ENCODE data around the gene HLA-B.
"Not testable (repeated sequence)": the region's sequence is repeated elsewhere in the genome, so short reads cannot be mapped to it uniquely, and the experiment has no call there.

Gene HLA-B

DNA sequence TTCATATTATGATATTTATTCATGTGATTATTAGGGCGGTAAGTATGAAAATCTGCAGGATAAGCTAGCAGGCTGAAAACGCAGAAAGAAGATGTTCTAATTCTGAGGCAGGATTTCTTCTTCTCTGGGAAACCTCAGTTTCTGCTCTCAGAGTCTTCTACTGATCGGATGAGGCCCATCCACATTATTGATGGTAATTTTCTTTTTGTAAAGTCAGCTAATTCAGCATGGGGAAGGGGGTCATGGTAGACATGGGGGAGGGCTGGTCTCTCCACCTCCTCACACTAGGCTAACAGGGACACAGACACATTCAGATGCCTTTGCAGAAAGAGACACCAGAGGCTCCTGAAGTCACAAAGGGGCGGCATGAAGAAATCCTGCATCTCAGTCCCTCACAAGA is 24.7 kb upstream of the HLA-B start:
- DNase-seq, result no peak

- no peak for DNase-seq
Measured at GRCh38 chr6:31379850-31380249, 22.9 kb upstream of the HLA-B start.

DNA sequence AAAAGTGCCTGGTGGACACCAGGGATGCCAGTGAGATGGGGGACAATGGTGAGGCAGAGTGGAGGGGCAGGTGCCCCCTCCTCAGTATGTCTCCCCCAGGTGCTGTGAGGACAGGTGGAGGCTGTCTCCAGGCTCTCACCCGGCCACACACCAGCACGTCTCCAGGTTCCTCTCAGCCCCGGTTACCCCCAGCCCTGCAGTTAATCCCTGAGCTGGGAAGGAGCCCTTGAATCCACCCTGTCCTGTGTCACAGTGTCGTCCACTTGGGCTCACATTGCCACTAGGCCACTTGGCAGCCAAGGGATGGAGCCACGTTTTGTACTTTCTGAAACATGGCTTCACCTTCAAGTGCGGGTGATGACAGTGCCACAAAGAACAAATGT is 21.7 kb upstream of the HLA-B start:
- no peak for DNase-seq

DNA sequence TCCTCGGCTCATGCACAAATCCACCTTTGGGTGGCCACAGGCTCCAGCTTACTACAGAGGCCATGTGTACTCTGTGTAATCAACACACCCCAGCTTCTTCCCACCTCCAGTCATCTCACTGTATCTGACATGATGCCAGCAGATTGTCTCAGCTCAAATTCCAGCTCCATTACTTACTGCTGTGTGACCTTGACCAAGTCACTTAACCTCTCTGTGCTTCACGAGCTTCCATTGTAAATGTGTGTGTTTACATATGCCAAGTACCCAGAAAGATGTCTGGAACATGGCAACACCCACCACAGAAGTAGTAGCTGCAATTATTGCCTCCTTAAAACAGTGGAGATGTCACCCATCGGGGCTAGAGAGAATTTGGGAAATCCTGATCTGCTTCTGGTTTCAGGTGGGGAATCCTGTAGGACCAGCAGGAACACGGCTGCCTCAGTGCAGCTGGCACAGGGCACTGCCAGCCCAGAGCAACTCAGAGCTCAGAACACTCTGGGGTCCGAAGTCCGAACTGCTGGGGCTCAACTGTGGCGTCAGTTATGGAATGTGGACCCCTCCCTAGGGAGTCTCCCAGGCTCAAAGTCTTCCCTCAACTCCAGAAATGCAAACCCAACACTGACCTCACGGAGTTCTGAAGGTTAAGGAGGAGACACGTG is 21.2 kb upstream of the HLA-B start:
- no peak for DNase-seq

- no peak for DNase-seq
Measured at GRCh38 chr6:31377029-31377428, 20.1 kb upstream of the HLA-B start.

- no peak for DNase-seq
Measured at GRCh38 chr6:31375699-31376098, 18.7 kb upstream of the HLA-B start.

DNA sequence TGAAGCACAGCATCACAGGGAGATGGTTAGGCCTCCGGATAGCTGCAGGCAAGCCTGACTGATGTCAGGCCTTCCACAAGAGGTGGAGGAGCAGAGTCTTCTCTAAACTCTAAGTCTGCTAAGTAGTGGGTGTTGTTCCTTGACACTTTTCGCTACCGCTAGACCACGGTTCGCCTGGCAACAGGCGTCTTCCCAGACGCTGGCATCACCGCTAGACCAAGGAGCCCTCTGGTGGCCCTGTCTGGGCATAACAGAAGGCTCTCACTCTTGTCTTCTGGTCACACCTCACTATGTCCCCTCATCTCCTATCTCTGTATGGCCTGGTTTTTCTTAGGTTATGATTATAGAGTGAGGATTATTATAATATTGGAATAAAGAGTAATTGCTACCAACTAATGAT is 17.1 kb upstream of the HLA-B start:
- not testable (repeated sequence) for DNase-seq

GRCh38 chr6:31368461-31368860 is 11.5 kb upstream of the HLA-B start:
- DNase-seq, result no peak

DNA sequence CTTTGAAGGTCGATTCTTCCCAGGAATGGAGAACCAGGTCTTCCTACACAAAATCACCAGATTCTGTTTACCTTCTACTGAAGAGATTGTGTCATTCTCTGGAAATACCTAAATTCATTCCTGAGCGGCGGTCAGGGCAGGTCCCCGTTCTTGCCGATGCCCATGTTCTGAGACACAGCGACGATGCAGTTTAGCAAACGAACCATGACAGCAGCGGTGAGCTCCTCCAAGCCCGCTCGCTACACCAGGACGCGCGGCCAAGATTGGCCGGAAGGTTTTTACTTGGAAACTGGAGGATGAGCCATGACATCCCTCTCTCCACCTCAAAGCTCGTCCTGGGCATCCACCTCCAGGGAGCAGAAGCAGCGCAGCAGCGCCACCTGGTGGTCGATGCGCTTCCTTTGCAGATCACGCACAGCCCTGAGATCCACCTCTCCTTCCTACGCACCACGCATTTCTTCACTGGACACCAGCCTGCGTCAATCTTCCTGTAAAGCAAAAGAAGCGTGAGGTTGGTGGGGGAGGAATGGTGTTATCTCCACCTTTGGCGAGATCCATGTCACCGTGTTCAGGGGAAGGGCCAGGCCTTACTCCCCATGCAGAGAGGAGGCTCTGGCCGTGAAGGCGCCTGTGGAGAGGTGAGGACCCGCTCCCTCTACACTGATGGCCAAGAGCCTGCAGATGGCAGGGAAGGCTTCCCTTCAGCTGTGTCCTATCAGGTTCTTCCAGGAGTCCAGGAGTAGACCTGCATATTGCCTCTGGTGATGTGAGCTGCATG is 9.9 kb upstream of the HLA-B start:
- DNase-seq, result peak; percentile 76 to 77

- no peak for DNase-seq
Measured at GRCh38 chr6:31365864-31366263, 8.9 kb upstream of the HLA-B start.

DNA sequence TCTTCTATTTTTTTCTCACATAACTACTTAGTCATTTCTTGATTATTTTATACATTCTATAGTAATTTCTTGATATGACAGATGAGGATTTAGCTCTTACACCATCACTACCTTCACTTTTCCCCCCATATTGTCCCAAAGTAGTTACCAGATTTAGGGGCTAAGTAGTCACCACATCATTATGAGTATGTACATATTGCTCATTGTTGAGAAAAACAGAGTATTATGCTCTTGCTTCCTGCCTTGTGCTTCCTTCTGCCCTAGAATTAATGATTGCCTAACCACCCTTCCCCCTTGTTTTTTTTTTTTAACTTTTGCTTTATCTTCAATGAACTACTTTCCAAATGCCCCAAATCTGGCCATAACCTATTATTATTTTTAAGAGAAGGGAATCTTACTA is 6.8 kb upstream of the HLA-B start:
- no peak for DNase-seq

- no peak for DNase-seq
Measured at GRCh38 chr6:31362751-31363150, 5.8 kb upstream of the HLA-B start.

DNA sequence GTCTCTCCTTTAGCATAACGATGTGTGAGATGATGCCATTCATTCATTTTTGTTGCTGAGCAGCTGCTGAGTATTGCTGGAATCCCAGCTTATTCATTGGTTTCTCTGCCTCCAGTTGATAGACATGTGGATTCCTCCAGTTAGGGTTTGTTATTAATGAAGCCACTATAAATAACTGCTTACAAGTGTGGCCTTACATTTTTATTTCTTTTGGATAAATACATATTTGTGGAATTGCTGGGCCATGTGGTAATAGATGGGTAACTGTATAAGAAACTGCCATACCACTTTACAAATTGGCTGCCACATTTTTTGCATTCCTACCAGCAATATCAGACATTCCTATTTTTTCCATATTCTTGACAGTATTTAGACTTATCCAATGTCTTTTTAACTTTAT is 2.6 kb upstream of the HLA-B start:
- no peak for DNase-seq

DNA sequence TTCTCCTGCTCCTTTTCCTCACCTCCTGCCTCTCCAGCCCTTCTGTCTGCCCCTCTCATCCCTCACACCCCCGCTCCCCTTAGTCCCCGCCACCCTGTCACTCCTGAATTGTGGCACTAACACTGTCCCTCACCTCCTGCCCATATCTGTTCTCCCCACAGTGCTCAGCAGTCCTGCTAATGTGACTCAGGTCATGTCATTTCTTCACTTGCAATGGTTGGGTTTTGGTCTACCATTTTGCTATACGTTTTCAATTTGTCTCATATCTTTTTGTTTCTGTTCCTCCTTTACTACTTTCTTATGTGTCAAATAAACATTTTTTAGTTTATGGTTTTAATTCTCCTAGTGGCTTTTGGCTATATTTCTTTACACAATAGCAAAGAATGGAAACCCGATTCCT is 1.3 kb upstream of the HLA-B start:
- DNase-seq, result no peak

GRCh38 chr6:31357886-31358285 is 907 bp upstream of the HLA-B start:
- no peak for DNase-seq

- no peak for DNase-seq
Measured at GRCh38 chr6:31356216-31356945, 598 bp downstream of the HLA-B start.

- no peak for DNase-seq
Measured at GRCh38 chr6:31355583-31355948, 1.4 kb downstream of the HLA-B start.

- no peak for DNase-seq
Measured at GRCh38 chr6:31354864-31355582, 2.0 kb downstream of the HLA-B start.

GRCh38 chr6:31354158-31354863 is 2.7 kb downstream of the HLA-B start:
- no peak for DNase-seq

- DNase-seq, result no peak
Measured at GRCh38 chr6:31353384-31353945, 3.5 kb downstream of the HLA-B start.

DNA sequence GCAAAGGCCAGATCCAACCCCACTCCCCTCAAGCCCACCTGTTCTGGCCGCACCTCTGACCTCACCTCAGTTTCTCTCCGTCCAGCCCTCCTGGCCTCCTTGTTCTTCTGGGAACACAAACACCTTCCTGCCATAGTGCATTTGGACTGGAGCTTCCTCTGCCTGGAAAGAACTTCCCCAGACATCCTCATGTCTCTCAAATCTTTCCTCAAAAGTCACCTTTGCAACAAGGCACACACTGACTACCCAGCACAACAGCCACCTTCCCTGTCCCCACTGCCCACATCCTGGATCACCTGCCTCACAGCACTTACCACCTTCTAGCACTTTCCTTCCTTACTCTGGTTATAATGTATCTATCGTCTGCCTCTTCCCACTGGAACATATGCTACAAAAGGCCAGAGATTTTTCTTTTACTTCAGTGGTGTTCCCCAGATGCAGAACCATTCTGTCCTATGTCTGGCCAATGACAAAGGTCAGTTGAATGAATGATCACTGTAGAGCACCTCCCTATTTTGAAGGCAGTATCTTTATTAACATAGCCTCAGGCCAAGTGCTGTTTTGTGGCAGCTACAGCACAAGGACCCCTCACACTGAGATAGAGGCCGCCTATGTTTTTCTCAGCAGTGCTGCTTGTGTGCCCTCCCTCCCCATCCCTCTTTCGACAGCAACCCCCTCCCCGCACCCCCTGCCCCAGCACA is 4.1 kb downstream of the HLA-B start:
- DNase-seq, result no peak

GRCh38 chr6:31352310-31352682 is 4.7 kb downstream of the HLA-B start:
- no peak for DNase-seq

Measured in Kasumi-1 (cell line).